Measurements from ENCODE around the gene CUL1. TPM values are rescaled to one million over a fixed set of nuclear protein-coding genes. Genes with fewer than 3 reads are reported as not detected.

Gene CUL1
- total RNA-seq, result 39.8 and 43.0 TPM in 2 replicates

GRCh38 chr7:148698397-148699023 is at the start of gene CUL1:
TSS of gene CUL1 (plus strand) at chr7:148698903. CDS start at chr7:148730123, 31,220 bp downstream.
- Histone ChIP-seq H3K9me3 (ENCODE audit: low read depth, low read length) (no peaks in the 10 kb centered on the region), H3K27me3 (ENCODE audit: insufficient read depth, low read length) (no peaks in the 10 kb centered on the region), H3K4me2 (ENCODE audit: insufficient read depth, low read length) (peak within 1 kb of the TSS; percentile 93), H3K79me2 (ENCODE audit: insufficient read depth, low read length) (peaks cover 38% of the 10 kb centered on the region), H4K20me1 (ENCODE audit: insufficient read depth, low read length) (peaks cover 36% of the 10 kb centered on the region), H3K4me3 (ENCODE audit: insufficient read depth, low read length) (peak within 1 kb of the TSS; percentile 74), H3K36me3 (ENCODE audit: insufficient read depth, low read length) (no peaks in the 10 kb centered on the region), H3K27ac (ENCODE audit: low read depth, low read length) (peak within 1 kb of the TSS; percentile 70), H3K4me1 (ENCODE audit: insufficient read depth, low read length) (peaks cover 28% of the 10 kb centered on the region), H2AFZ (ENCODE audit: low read length) (peak within 1 kb of the TSS; percentile 83)
- TF ChIP-seq CTCF (IDR thresholded peaks at IDR 0.05; ENCODE audit: extremely low read depth, low read depth, low read length), result no peak
- peak; percentile 92 for DNase-seq (ENCODE audit: insufficient read length, low spot score, missing footprints)

GRCh38 chr7:148650232-148650858 is 48.4 kb upstream of the CUL1 start:
- no peak overlapping the region for H2AFZ ChIP-seq (ENCODE audit: low read length)

GRCh38 chr7:148652773-148653172 is 45.9 kb upstream of the CUL1 start:
- Histone ChIP-seq H3K27ac (ENCODE audit: low read depth, low read length) (no peak overlapping the region), H3K4me2 (ENCODE audit: insufficient read depth, low read length) (no peak overlapping the region), H2AFZ (ENCODE audit: low read length) (no peak overlapping the region), H3K27me3 (ENCODE audit: insufficient read depth, low read length) (no peaks in the 10 kb centered on the region), H3K36me3 (ENCODE audit: insufficient read depth, low read length) (no peaks in the 10 kb centered on the region), H3K4me1 (ENCODE audit: insufficient read depth, low read length) (no peaks in the 10 kb centered on the region), H3K4me3 (ENCODE audit: insufficient read depth, low read length) (no peak overlapping the region), H3K79me2 (ENCODE audit: insufficient read depth, low read length) (no peaks in the 10 kb centered on the region), H4K20me1 (ENCODE audit: insufficient read depth, low read length) (no peaks in the 10 kb centered on the region), H3K9me3 (ENCODE audit: low read depth, low read length) (no peaks in the 10 kb centered on the region)
- no peak for DNase-seq (ENCODE audit: insufficient read length, low spot score, missing footprints)
- TF ChIP-seq CTCF (IDR thresholded peaks at IDR 0.05; ENCODE audit: extremely low read depth, low read depth, low read length), result no peak

More at GRCh38 chr7:148650232-148650858, 48.4 kb upstream of the CUL1 start:
- Histone ChIP-seq H3K4me1 (ENCODE audit: insufficient read depth, low read length) (no peaks in the 10 kb centered on the region), H3K27me3 (ENCODE audit: insufficient read depth, low read length) (peaks cover 12% of the 10 kb centered on the region), H3K79me2 (ENCODE audit: insufficient read depth, low read length) (no peaks in the 10 kb centered on the region), H3K4me3 (ENCODE audit: insufficient read depth, low read length) (no peak overlapping the region), H3K27ac (ENCODE audit: low read depth, low read length) (no peak overlapping the region), H4K20me1 (ENCODE audit: insufficient read depth, low read length) (no peaks in the 10 kb centered on the region), H3K36me3 (ENCODE audit: insufficient read depth, low read length) (no peaks in the 10 kb centered on the region), H3K9me3 (ENCODE audit: low read depth, low read length) (no peaks in the 10 kb centered on the region), H3K4me2 (ENCODE audit: insufficient read depth, low read length) (peak overlapping the region; percentile 4)
- DNase-seq (ENCODE audit: insufficient read length, low spot score, missing footprints), result no peak
- no peak for TF ChIP-seq CTCF (IDR thresholded peaks at IDR 0.05; ENCODE audit: extremely low read depth, low read depth, low read length)

- H3K27me3 ChIP-seq (ENCODE audit: insufficient read depth, low read length), result peaks cover 5% of the 10 kb centered on the region
- peaks cover 6% of the 10 kb centered on the region for H3K4me1 ChIP-seq (ENCODE audit: insufficient read depth, low read length)
- H3K79me2 ChIP-seq (ENCODE audit: insufficient read depth, low read length), result no peaks in the 10 kb centered on the region
- H3K4me3 ChIP-seq (ENCODE audit: insufficient read depth, low read length), result no peak overlapping the region
- H3K4me2 ChIP-seq (ENCODE audit: insufficient read depth, low read length), result no peak overlapping the region
- H3K36me3 ChIP-seq (ENCODE audit: insufficient read depth, low read length), result no peaks in the 10 kb centered on the region
- no peak for TF ChIP-seq CTCF (IDR thresholded peaks at IDR 0.05; ENCODE audit: extremely low read depth, low read depth, low read length)
- no peak overlapping the region for H3K27ac ChIP-seq (ENCODE audit: low read depth, low read length)
- H3K9me3 ChIP-seq (ENCODE audit: low read depth, low read length), result no peaks in the 10 kb centered on the region
- no peak for DNase-seq (ENCODE audit: insufficient read length, low spot score, missing footprints)
- no peak overlapping the region for H2AFZ ChIP-seq (ENCODE audit: low read length)
- no peaks in the 10 kb centered on the region for H4K20me1 ChIP-seq (ENCODE audit: insufficient read depth, low read length)
Observed at GRCh38 chr7:148657929-148658328, 40.8 kb upstream of the CUL1 start.

Data from osteoblast (primary cell).